ENCODE results near the gene TGM2.
A peak's percentile ranks its signal among the peaks of the same experiment; 100 is the strongest.

The TGM2 gene

GRCh38 chr20:38085026-38085425 lies 80.0 kb downstream of the TGM2 start:
- Histone ChIP-seq H4K5ac (ENCODE audit: low read length) (no peak overlapping the region), H3K4me1 (ENCODE audit: control insufficient read depth, low read depth, low read length) (no peaks in the 10 kb centered on the region), H3K79me1 (ENCODE audit: low read length) (peaks cover 7% of the 10 kb centered on the region), H3K79me2 (ENCODE audit: control insufficient read depth, insufficient read depth, low read length) (peaks cover 3% of the 10 kb centered on the region), H2BK15ac (replicated peaks; ENCODE audit: low read depth) (no peak overlapping the region), H3K4ac (ENCODE audit: low read depth, low read length) (no peak overlapping the region), H3K56ac (ENCODE audit: low read length) (no peak overlapping the region), H3K36me3 (ENCODE audit: control insufficient read depth, insufficient read depth, low read length) (peaks cover 5% of the 10 kb centered on the region), H3K27me3 (ENCODE audit: insufficient read depth, low read length, poor library complexity) (no peaks in the 10 kb centered on the region), H4K8ac (ENCODE audit: low read depth, low read length) (peak overlapping the region; percentile 81), H3K18ac (ENCODE audit: low read length) (no peak overlapping the region), H3K9ac (ENCODE audit: low read length) (no peak overlapping the region), H2BK120ac (ENCODE audit: low read depth, low read length) (no peak overlapping the region), H2AK5ac (ENCODE audit: low read length) (no peak overlapping the region), H2BK5ac (ENCODE audit: low read length) (no peak overlapping the region), H3K4me2 (ENCODE audit: low read length) (no peak overlapping the region), H3K27ac (ENCODE audit: low read depth, low read length) (peak overlapping the region; percentile 25), H3K23ac (ENCODE audit: low read length) (no peak overlapping the region), H3K4me3 (ENCODE audit: low read length) (no peak overlapping the region)
- no peak for DNase-seq
- WGBS (ENCODE audit: extremely low coverage, insufficient coverage, low lambda C conversion rate): no CpG with 5 or more reads among the region's 10 CpGs

GRCh38 chr20:38084425-38084951 lies 80.6 kb downstream of the TGM2 start:
- Histone ChIP-seq H3K27ac (ENCODE audit: low read depth, low read length) (no peak overlapping the region), H3K4me1 (ENCODE audit: control insufficient read depth, low read depth, low read length) (no peaks in the 10 kb centered on the region), H3K18ac (ENCODE audit: low read length) (no peak overlapping the region), H4K5ac (ENCODE audit: low read length) (no peak overlapping the region), H3K36me3 (ENCODE audit: control insufficient read depth, insufficient read depth, low read length) (peaks cover 5% of the 10 kb centered on the region), H3K79me1 (ENCODE audit: low read length) (peaks cover 7% of the 10 kb centered on the region), H2AK5ac (ENCODE audit: low read length) (no peak overlapping the region), H3K79me2 (ENCODE audit: control insufficient read depth, insufficient read depth, low read length) (peaks cover 3% of the 10 kb centered on the region), H3K4ac (ENCODE audit: low read depth, low read length) (no peak overlapping the region), H2BK120ac (ENCODE audit: low read depth, low read length) (no peak overlapping the region), H2BK15ac (replicated peaks; ENCODE audit: low read depth) (no peak overlapping the region), H3K27me3 (ENCODE audit: insufficient read depth, low read length, poor library complexity) (no peaks in the 10 kb centered on the region), H3K23ac (ENCODE audit: low read length) (no peak overlapping the region), H4K8ac (ENCODE audit: low read depth, low read length) (no peak overlapping the region), H2BK5ac (ENCODE audit: low read length) (no peak overlapping the region), H3K9ac (ENCODE audit: low read length) (no peak overlapping the region), H3K56ac (ENCODE audit: low read length) (no peak overlapping the region), H3K4me2 (ENCODE audit: low read length) (no peak overlapping the region), H3K4me3 (ENCODE audit: low read length) (no peak overlapping the region)
- DNase-seq: no peak
- WGBS (ENCODE audit: extremely low coverage, insufficient coverage, low lambda C conversion rate): no CpG with 5 or more reads among the region's 5 CpGs

GRCh38 chr20:38083338-38084048 lies 81.6 kb downstream of the TGM2 start:
- no peak overlapping the region for H3K4me2 ChIP-seq (ENCODE audit: low read length)
- H3K56ac ChIP-seq (ENCODE audit: low read length): no peak overlapping the region
- no peaks in the 10 kb centered on the region for H3K4me1 ChIP-seq (ENCODE audit: control insufficient read depth, low read depth, low read length)
- H3K27ac ChIP-seq (ENCODE audit: low read depth, low read length): no peak overlapping the region
- no peaks in the 10 kb centered on the region for H3K27me3 ChIP-seq (ENCODE audit: insufficient read depth, low read length, poor library complexity)
- H3K79me1 ChIP-seq (ENCODE audit: low read length): peaks cover 9% of the 10 kb centered on the region
- no peak overlapping the region for H3K4ac ChIP-seq (ENCODE audit: low read depth, low read length)
- DNase-seq: no peak
- H2BK120ac ChIP-seq (ENCODE audit: low read depth, low read length): no peak overlapping the region
- no peak overlapping the region for H3K9ac ChIP-seq (ENCODE audit: low read length)
- H3K18ac ChIP-seq (ENCODE audit: low read length): no peak overlapping the region
- no peak overlapping the region for H4K8ac ChIP-seq (ENCODE audit: low read depth, low read length)
- peaks cover 4% of the 10 kb centered on the region for H3K79me2 ChIP-seq (ENCODE audit: control insufficient read depth, insufficient read depth, low read length)
- H3K36me3 ChIP-seq (ENCODE audit: control insufficient read depth, insufficient read depth, low read length): peaks cover 5% of the 10 kb centered on the region
- H2BK5ac ChIP-seq (ENCODE audit: low read length): no peak overlapping the region
- WGBS (ENCODE audit: extremely low coverage, insufficient coverage, low lambda C conversion rate): no CpG with 5 or more reads among the region's 12 CpGs
- H4K5ac ChIP-seq (ENCODE audit: low read length): no peak overlapping the region
- H3K23ac ChIP-seq (ENCODE audit: low read length): no peak overlapping the region
- no peak overlapping the region for H3K4me3 ChIP-seq (ENCODE audit: low read length)
- H2AK5ac ChIP-seq (ENCODE audit: low read length): no peak overlapping the region
- H2BK15ac ChIP-seq (replicated peaks; ENCODE audit: low read depth): no peak overlapping the region

GRCh38 chr20:38082894-38083293 lies 82.2 kb downstream of the TGM2 start:
- Histone ChIP-seq H2BK120ac (ENCODE audit: low read depth, low read length) (no peak overlapping the region), H3K4ac (ENCODE audit: low read depth, low read length) (no peak overlapping the region), H3K79me1 (ENCODE audit: low read length) (peaks cover 11% of the 10 kb centered on the region), H3K18ac (ENCODE audit: low read length) (no peak overlapping the region), H3K27me3 (ENCODE audit: insufficient read depth, low read length, poor library complexity) (no peaks in the 10 kb centered on the region), H3K27ac (ENCODE audit: low read depth, low read length) (no peak overlapping the region), H3K4me1 (ENCODE audit: control insufficient read depth, low read depth, low read length) (no peaks in the 10 kb centered on the region), H4K8ac (ENCODE audit: low read depth, low read length) (no peak overlapping the region), H3K9ac (ENCODE audit: low read length) (no peak overlapping the region), H2BK5ac (ENCODE audit: low read length) (no peak overlapping the region), H3K4me3 (ENCODE audit: low read length) (no peak overlapping the region), H2BK15ac (replicated peaks; ENCODE audit: low read depth) (no peak overlapping the region), H2AK5ac (ENCODE audit: low read length) (no peak overlapping the region), H3K56ac (ENCODE audit: low read length) (no peak overlapping the region), H4K5ac (ENCODE audit: low read length) (no peak overlapping the region), H3K36me3 (ENCODE audit: control insufficient read depth, insufficient read depth, low read length) (peaks cover 5% of the 10 kb centered on the region), H3K23ac (ENCODE audit: low read length) (no peak overlapping the region), H3K79me2 (ENCODE audit: control insufficient read depth, insufficient read depth, low read length) (peaks cover 4% of the 10 kb centered on the region), H3K4me2 (ENCODE audit: low read length) (no peak overlapping the region)
- DNase-seq: no peak

GRCh38 chr20:38081575-38081974 lies 83.5 kb downstream of the TGM2 start:
- no peak overlapping the region for H3K18ac ChIP-seq (ENCODE audit: low read length)
- H3K9ac ChIP-seq (ENCODE audit: low read length): no peak overlapping the region
- no peaks in the 10 kb centered on the region for H3K27me3 ChIP-seq (ENCODE audit: insufficient read depth, low read length, poor library complexity)
- no peak overlapping the region for H3K27ac ChIP-seq (ENCODE audit: low read depth, low read length)
- H3K4me3 ChIP-seq (ENCODE audit: low read length): no peak overlapping the region
- no CpG with 5 or more reads among the region's 3 CpGs for WGBS (ENCODE audit: extremely low coverage, insufficient coverage, low lambda C conversion rate)
- no peak overlapping the region for H3K4ac ChIP-seq (ENCODE audit: low read depth, low read length)
- H3K23ac ChIP-seq (ENCODE audit: low read length): no peak overlapping the region
- peaks cover 11% of the 10 kb centered on the region for H3K79me1 ChIP-seq (ENCODE audit: low read length)
- no peak overlapping the region for H4K5ac ChIP-seq (ENCODE audit: low read length)
- H2BK120ac ChIP-seq (ENCODE audit: low read depth, low read length): no peak overlapping the region
- H4K8ac ChIP-seq (ENCODE audit: low read depth, low read length): no peak overlapping the region
- H3K4me2 ChIP-seq (ENCODE audit: low read length): no peak overlapping the region
- no peak for DNase-seq
- peaks cover 3% of the 10 kb centered on the region for H3K36me3 ChIP-seq (ENCODE audit: control insufficient read depth, insufficient read depth, low read length)
- H2AK5ac ChIP-seq (ENCODE audit: low read length): no peak overlapping the region
- H3K56ac ChIP-seq (ENCODE audit: low read length): no peak overlapping the region
- H3K79me2 ChIP-seq (ENCODE audit: control insufficient read depth, insufficient read depth, low read length): peaks cover 4% of the 10 kb centered on the region
- H3K4me1 ChIP-seq (ENCODE audit: control insufficient read depth, low read depth, low read length): no peaks in the 10 kb centered on the region
- H2BK15ac ChIP-seq (replicated peaks; ENCODE audit: low read depth): no peak overlapping the region
- no peak overlapping the region for H2BK5ac ChIP-seq (ENCODE audit: low read length)

GRCh38 chr20:38079353-38079752 lies 85.7 kb downstream of the TGM2 start:
- Histone ChIP-seq H4K8ac (ENCODE audit: low read depth, low read length) (no peak overlapping the region), H3K4me3 (ENCODE audit: low read length) (no peak overlapping the region), H4K5ac (ENCODE audit: low read length) (no peak overlapping the region), H2BK5ac (ENCODE audit: low read length) (no peak overlapping the region), H2AK5ac (ENCODE audit: low read length) (no peak overlapping the region), H3K4ac (ENCODE audit: low read depth, low read length) (no peak overlapping the region), H3K4me1 (ENCODE audit: control insufficient read depth, low read depth, low read length) (peaks cover 2% of the 10 kb centered on the region), H3K79me2 (ENCODE audit: control insufficient read depth, insufficient read depth, low read length) (peaks cover 4% of the 10 kb centered on the region), H3K27ac (ENCODE audit: low read depth, low read length) (no peak overlapping the region), H3K18ac (ENCODE audit: low read length) (no peak overlapping the region), H2BK15ac (replicated peaks; ENCODE audit: low read depth) (no peak overlapping the region), H3K79me1 (ENCODE audit: low read length) (peaks cover 10% of the 10 kb centered on the region), H3K4me2 (ENCODE audit: low read length) (no peak overlapping the region), H3K23ac (ENCODE audit: low read length) (no peak overlapping the region), H3K27me3 (ENCODE audit: insufficient read depth, low read length, poor library complexity) (no peaks in the 10 kb centered on the region), H3K36me3 (ENCODE audit: control insufficient read depth, insufficient read depth, low read length) (peaks cover 2% of the 10 kb centered on the region), H3K56ac (ENCODE audit: low read length) (no peak overlapping the region), H2BK120ac (ENCODE audit: low read depth, low read length) (no peak overlapping the region), H3K9ac (ENCODE audit: low read length) (no peak overlapping the region)
- DNase-seq: no peak
- WGBS (ENCODE audit: extremely low coverage, insufficient coverage, low lambda C conversion rate): no CpG with 5 or more reads among the region's 3 CpGs

Data from mesendoderm (in vitro differentiated cells).